ENCODE measurements around the gene PLEKHH3. TPM values are rescaled to one million over a fixed set of nuclear protein-coding genes. Genes with fewer than 3 reads are reported as not detected.

The PLEKHH3 gene
- total and polyA plus RNA-seq, 10 of the 15 experiments (the other 5 are each of a cell fraction or from before 2014, with no cell fraction given): 0.31 to 38.0 (median 11.0) TPM

DNA sequence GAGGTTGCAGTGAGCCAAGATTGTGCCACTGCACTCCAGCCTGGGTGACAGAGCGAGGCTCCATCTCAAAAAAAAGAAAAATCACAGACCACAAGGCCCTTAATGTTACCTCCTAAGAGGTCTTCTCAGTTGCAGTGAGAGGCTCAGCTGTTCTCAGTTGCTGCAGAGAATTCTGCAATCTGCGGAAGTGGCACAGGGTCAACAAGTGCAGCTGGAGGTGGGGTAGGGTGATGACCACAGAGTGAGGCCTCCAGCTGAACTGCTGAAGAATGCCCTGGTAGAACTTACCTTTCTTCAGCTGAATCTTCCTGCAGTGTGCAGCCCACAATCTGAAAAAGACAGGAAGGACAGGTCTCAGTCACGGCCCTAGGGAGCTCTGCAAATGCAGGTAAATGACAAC lies 31.8 kb upstream of the PLEKHH3 start:
- RAD21 ChIA-PET (ENCODE audit: unreplicated experiment): interaction anchor here (0.5 to 1.4 kb wide), 2 partner anchors 128 to 130 kb away, joined by 3 to 10 read pairs; partner anchors contain the start of gene PSMC3IP
- H3K4me1 ChIP-seq (ENCODE audit: control insufficient read depth, insufficient read depth, low read length): peaks cover 31% of the 10 kb centered on the region
- no TSS peak for BruUV-seq (replicated peaks)
- no peak for TF ChIP-seq KLF5 (IDR thresholded peaks at IDR 0.05; ENCODE audit: partially characterized antibody)
- no peak for TF ChIP-seq NR2C1 (IDR thresholded peaks at IDR 0.05)
- TF ChIP-seq, protein P1, sequence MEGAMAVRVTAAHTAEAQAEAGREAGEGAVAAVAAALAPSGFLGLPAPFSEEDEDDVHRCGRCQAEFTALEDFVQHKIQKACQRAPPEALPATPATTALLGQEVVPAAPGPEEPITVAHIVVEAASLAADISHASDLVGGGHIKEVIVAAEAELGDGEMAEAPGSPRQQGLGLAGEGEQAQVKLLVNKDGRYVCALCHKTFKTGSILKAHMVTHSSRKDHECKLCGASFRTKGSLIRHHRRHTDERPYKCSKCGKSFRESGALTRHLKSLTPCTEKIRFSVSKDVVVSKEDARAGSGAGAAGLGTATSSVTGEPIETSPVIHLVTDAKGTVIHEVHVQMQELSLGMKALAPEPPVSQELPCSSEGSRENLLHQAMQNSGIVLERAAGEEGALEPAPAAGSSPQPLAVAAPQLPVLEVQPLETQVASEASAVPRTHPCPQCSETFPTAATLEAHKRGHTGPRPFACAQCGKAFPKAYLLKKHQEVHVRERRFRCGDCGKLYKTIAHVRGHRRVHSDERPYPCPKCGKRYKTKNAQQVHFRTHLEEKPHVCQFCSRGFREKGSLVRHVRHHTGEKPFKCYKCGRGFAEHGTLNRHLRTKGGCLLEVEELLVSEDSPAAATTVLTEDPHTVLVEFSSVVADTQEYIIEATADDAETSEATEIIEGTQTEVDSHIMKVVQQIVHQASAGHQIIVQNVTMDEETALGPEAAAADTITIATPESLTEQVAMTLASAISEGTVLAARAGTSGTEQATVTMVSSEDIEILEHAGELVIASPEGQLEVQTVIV (IDR thresholded peaks at IDR 0.05; ENCODE audit: borderline replicate concordance, partially characterized antibody): no peak
- no peak for TF ChIP-seq RCOR1 (conservative IDR thresholded peaks at IDR 0.05; ENCODE audit: low read depth, low read length)
- H3K27ac ChIP-seq (ENCODE audit: control insufficient read depth, insufficient read depth): no peak overlapping the region
- no peaks in the 10 kb centered on the region for H3K9me3 ChIP-seq (replicated peaks; ENCODE audit: control insufficient read depth, insufficient read depth, low read length)
- intact Hi-C loops (cut with micrococcal nuclease; ENCODE audit: unreplicated experiment) (no loop called here), in situ Hi-C loops (cut with MboI) (no loop called here)
- ATAC-seq (no peak), DNase-seq (ENCODE audit: low read depth, low spot score) (no peak), FAIRE-seq (no peak)
- no peak overlapping the region for H3K4me3 ChIP-seq
- no peak overlapping the region for H2AFZ ChIP-seq (ENCODE audit: control insufficient read depth, low read depth, low read length)
- no peak overlapping the region for H3K4me2 ChIP-seq (ENCODE audit: control insufficient read depth, insufficient read depth)
- WGBS (ENCODE audit: insufficient coverage, insufficient replicate concordance, low lambda C conversion rate, missing lambda C conversion rate): 95% methylated on average over 3 of the region's 3 CpGs
- CTCF ChIA-PET: interaction anchor here (0.6 to 2.4 kb wide), 6 partner anchors 10 to 130 kb away, joined by 3 to 10 read pairs (median 4); no protein-coding TSS in a partner anchor
- H3K9ac ChIP-seq (ENCODE audit: control insufficient read depth, insufficient read depth, low read length): no peak overlapping the region
- H3K27me3 ChIP-seq (replicated peaks in 1 of 2; ENCODE audit: control insufficient read depth in 2 of 2, insufficient read depth in 2 of 2, low read length in 1 of 2): no peaks in the 10 kb centered on the region
- SMC1A ChIA-PET (ENCODE audit: uncharacterized antibody, unreplicated experiment): interaction anchor here (0.6 to 1.8 kb wide), 4 partner anchors 25 to 86 kb away, joined by 3 to 6 read pairs (median 4); partner anchors contain the start of gene PLEKHH3
- H3K79me2 ChIP-seq (ENCODE audit: control insufficient read depth, insufficient read depth, low read length): no peaks in the 10 kb centered on the region; the same call in 1 of the 2 replicates
- H4K20me1 ChIP-seq (ENCODE audit: control insufficient read depth, insufficient read depth): no peaks in the 10 kb centered on the region
- POLR2A ChIA-PET: interaction anchor here (0.6 kb wide), 2 partner anchors 67 to 133 kb away, joined by 3 to 8 read pairs; no protein-coding TSS in a partner anchor
- peaks cover 13 to 26% of the 10 kb centered on the region in 2 experiments for H3K36me3 ChIP-seq (ENCODE audit: control insufficient read depth in 2 of 2, insufficient read depth in 2 of 2, low read length in 1 of 2)
